Measurements from ENCODE around the gene PTPN22. TPM values are rescaled to one million over a fixed set of nuclear protein-coding genes. Genes with fewer than 3 reads are reported as not detected.
"Not testable (repeated sequence)": the region's sequence is repeated elsewhere in the genome, so short reads cannot be mapped to it uniquely, and the experiment has no call there.

The PTPN22 gene
- total RNA-seq, 1 donor from 2014 or later: not detected

DNA sequence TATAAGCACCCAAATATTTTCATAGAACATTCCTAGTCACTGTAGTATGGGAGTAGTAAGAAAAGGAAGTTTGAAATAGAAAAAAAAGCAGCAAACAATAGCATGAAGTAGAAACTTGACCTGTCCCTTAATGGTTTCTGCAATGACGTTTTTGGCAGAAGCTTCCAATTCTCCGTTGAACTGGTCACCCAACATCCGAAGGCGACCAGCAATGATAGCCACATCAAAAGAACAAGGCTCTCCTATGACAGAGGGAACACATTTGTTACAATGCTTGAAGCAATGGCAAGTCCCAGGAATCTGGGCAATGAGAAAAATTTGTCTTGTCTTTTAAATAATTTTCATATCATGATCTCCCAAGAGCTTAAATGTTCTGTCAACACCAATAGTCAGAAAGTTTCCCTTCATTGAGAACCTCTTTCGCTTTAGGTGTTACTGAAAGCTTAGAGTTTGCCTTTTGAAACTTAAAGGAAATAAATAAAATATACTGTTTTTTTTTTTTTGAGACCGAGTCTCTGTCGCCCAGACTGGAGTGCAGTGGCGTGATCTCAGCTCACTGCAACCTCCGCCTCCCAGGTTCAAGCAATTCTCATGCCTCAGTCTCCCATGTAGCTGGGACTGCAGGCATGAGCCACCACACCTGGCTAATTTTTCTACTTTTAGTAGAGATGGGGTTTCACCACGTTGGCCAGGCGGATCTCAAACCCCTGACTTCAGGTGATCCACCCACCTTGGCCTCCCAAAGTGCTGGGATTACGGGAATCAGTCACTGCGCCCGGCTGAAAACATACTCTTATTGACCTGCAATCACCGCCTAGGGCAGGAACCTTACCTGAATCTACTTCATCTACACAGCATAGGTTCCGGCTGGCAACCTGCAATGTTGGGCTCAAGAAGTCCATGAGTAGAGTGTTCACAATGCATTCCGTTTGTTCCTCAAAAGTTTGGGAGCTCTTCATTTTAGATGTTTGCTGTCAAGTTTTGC is 15.2 kb upstream of the PTPN22 start:
- DNase-seq: no peak

DNA sequence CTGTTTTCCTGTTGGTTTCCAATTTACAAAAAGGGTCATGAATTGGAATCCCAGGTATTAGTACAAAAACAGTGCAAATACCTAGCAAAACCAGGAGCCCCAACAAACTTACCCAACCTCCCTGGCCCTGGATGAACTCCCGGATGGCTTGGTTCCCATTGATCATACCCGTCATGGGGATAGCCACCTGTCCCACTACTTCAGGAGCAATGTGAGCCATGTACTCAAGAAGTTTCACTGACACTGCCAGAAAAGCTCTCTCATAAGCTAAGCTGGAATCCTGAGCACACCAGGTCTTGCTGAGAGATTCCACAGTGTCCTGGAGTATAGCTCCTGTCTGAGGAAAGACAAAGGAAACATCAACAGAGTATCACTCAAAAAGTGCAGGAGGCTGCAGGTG is 10.1 kb upstream of the PTPN22 start:
- DNase-seq: no peak

- DNase-seq: no peak
Observed at GRCh38 chr1:113879739-113880038, 8.2 kb upstream of the PTPN22 start.

DNA sequence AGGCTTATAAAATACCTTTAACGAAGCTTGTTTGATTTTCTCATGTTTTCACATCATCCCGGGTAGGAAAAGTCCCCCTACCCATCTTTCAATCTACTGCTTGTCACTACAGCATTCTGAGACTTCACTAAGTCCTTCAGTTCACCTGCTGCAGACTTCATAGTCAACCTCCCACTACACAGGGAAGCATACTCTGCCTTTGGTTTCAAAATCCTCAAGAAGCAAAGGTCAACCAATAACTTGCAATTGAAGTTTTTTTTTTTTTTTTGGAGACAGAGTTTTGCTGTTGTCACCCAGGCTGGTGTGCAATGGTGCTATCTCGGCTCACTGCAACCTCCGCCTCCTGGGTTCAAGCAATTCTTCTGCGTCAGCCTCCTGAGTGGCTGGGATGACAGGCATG is 4.7 kb upstream of the PTPN22 start:
- DNase-seq: no peak

- no peak for DNase-seq
Observed at GRCh38 chr1:113875714-113876113, 4.2 kb upstream of the PTPN22 start.

DNA sequence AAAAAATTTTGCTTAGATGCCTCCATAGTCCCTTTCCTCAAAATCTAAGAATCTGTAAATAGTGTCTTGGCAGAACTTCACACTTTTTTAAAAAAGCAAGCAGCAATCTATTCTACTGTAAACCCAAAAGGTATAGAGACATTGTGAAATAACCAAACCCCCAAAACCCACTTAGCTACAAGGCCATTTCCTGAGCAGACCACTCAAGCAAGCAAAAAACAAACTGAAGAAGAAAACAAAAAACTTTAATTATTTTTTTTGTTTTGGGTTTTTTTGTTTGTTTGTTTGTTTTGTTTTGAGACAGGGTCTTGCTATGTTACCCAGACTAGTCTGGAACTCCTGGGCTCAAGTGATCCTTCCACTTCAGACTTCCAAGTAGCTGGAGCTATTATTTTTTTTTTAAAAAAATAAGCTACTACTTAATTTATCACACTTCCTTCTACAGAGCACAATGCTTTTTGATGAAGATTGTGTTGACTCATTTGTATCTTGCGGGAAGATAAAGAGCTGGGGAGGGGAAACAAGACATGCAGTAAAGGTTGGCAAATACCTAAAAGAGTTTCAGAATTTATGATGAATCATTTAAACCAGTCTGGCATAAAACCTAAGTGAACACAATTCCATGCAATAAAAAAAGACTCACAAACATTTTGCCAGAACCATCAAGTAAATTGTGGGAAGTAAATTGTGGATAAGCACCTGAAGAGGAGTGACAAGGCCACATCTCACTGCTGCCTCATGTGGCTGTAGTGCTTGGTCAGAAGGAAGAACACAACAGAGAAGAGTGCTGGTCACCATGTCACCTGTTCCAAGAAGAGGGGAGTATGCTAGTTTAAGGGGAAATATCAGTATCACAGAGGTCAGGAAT is 2.7 kb upstream of the PTPN22 start:
- peak; percentile 51 for DNase-seq

- DNase-seq: no peak
Observed at GRCh38 chr1:113872219-113872935, 865 bp upstream of the PTPN22 start.

- DNase-seq: no peak
Observed at GRCh38 chr1:113870778-113871177, 734 bp downstream of the PTPN22 start.

DNA sequence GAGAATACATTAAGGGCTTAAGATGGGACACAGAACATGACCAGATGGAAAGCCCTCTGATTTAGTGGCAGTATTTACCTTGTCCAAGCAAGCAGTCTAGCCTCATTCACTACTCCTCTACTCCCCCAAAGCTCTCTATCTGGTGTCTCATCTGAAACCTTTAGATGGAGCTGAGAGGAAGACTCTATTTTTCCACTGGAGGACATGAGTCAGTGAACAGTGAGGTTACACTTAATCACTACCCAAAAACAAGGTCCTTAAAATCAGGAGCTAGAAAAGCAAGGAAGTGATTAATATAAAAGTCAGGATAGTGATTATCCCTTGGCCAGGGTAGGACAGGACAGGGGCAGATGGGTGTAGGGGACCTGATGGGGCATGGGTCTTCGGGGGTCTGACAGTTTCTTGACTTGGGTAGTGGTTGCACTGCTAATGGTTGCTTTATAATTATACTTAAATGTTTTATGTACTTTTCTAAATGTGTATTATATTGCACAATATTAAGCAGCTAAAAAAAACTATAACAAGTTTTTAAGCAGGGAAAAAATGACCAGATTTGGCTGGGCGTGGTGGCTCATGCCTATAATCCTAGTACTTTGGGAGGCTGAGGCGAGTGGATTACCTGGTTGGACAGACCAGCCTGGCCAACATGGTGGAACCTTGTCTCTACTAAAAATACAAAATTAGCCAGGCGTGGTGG is 3.0 kb downstream of the PTPN22 start:
- peak; percentile 59 for DNase-seq

- no peak for DNase-seq
Observed at GRCh38 chr1:113861641-113862040, 9.9 kb downstream of the PTPN22 start.

DNA sequence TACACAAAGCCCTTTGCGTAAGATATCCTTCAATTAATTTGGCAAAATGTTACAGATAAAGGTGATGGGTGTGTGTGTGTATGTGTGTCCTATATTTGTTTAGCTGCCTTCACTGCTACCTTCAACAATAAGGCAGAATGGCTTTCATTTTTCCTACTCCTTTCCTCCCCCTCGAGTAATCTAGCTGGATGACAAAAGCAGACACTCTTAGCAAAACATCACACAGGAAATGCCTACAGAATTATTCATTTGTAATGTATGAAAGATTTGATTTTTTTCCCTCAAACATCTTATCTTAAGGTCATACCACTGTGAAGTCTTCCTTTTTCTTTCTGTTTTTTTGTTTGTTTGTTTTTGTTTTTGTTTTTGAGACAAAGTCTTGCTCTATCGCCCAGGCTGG is 10.6 kb downstream of the PTPN22 start:
- DNase-seq: peak; percentile 78

- no peak for DNase-seq
Observed at GRCh38 chr1:113859478-113860175, 11.9 kb downstream of the PTPN22 start.

GRCh38 chr1:113858982-113859381 is 12.5 kb downstream of the PTPN22 start:
- no peak for DNase-seq

- no peak for DNase-seq
Observed at GRCh38 chr1:113858418-113858817, 13.1 kb downstream of the PTPN22 start.

DNA sequence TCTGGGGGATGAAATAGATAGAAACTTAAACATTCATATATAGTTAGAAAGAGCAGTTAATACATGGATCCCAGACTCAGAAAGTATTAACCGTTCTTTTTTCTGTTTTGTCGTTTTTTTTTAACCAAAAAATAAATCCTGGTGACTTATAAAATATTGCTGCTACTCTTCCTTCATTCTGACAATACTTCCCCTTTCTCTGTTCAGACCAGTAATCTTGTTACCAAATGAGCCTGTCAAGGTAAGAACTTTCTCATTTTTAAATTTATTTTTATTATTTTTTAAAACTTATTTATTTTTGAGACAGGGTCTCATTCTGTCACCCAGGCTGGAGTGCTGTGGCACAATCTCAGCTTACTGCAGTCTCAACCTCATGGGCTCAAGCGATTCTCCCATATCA is 13.7 kb downstream of the PTPN22 start:
- DNase-seq: no peak

GRCh38 chr1:113856401-113856790 is 15.1 kb downstream of the PTPN22 start:
- DNase-seq: no peak

- no peak for DNase-seq
Observed at GRCh38 chr1:113855630-113856400, 15.7 kb downstream of the PTPN22 start.

GRCh38 chr1:113854234-113854633 is 17.3 kb downstream of the PTPN22 start:
- DNase-seq: no peak

GRCh38 chr1:113852694-113853093 is 18.8 kb downstream of the PTPN22 start:
- not testable (repeated sequence) for DNase-seq

DNA sequence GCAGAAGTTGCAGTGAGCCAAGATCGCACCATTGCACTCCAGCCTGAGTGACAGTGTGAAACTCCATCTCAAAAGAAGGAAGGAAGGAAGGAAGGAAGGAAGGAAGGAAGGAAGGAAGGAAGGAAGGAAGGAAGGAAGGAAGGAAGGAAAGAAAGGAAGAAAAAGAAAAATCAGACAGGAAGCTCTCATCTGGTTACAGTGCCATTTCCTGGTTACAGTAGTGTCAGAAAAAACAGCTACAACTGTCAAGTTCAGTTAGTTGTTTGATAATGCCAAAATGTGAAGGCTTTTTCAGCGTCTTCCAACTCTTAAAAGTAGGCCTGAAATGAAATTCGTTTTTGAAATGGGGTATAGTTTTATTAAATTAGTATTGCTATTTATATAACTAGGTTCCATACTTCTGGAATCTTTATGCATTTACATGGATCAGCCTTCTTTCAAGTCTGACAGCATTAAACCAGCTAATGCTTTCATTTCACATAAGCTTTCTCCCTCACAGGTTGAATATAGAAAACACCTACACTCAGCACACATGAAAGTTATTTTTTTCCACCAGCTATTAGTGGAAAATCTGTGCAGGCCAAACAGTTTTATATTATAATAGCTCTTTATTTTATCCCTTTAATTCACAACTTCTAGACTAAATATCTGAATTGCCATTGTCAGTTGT is 21.2 kb downstream of the PTPN22 start:
- DNase-seq: no peak

All from dermis blood vessel endothelial cell (primary cell).